Keratinocyte (primary cell): Measurements from ENCODE around the gene MAGEB5. TPM values are rescaled to one million over a fixed set of nuclear protein-coding genes. Genes with fewer than 3 reads are reported as not detected.

Experiments used
- DNase-seq: peaks from one replicate; pipeline ENCODE4 v3.0.0-alpha.2; 2011; ENCODE audit warnings: low read depth, missing footprints, low spot score
- FAIRE-seq: peaks from 2 replicates; lab custom pipeline; 2011; peaks lifted over from hg19 to GRCh38; lab: Jason Lieb, UNC
- H2AFZ ChIP-seq: 2 replicates; pipeline ENCODE4 v1.6.0; 2012; ENCODE audit warnings: low read length, control low read depth, inconsistent platforms; ENCODE audit not compliant: control insufficient read depth
- H3K27ac ChIP-seq: 2 replicates; pipeline ENCODE4 v1.5.1; 2011; ENCODE audit warnings: low read length; ENCODE audit not compliant: control insufficient read depth, insufficient read depth
- H3K27me3 ChIP-seq: 3 replicates; pipeline ENCODE4 v1.6.0; 2011; ENCODE audit warnings: low read length; ENCODE audit not compliant: control insufficient read depth, insufficient read depth; ENCODE audit errors: extremely low read depth
- H3K36me3 ChIP-seq, 2 experiments: 2 replicates in 1 of 2; 3 replicates in 1 of 2; pipeline ENCODE4 v1.5.1; 2011; ENCODE audit warnings: low read length in 2 of 2, mild to moderate bottlenecking in 1 of 2; ENCODE audit not compliant: control insufficient read depth in 2 of 2, insufficient read depth in 2 of 2; ENCODE audit errors: extremely low read depth in 1 of 2
- H3K4me1 ChIP-seq: 3 replicates; pipeline ENCODE4 v1.5.1; 2011; ENCODE audit warnings: low read length; ENCODE audit not compliant: control insufficient read depth, insufficient read depth; ENCODE audit errors: extremely low read depth
- H3K4me2 ChIP-seq: 3 replicates; pipeline ENCODE4 v1.6.0; 2011; ENCODE audit warnings: low read depth, low read length; ENCODE audit not compliant: control insufficient read depth, insufficient read depth; ENCODE audit errors: extremely low read depth
- H3K4me3 ChIP-seq, 3 experiments: fragments of 200-600 bp in 1 of 3; sonication (generic) in 1 of 3; 2 replicates in 2 of 3; 3 replicates in 1 of 3; pipeline ENCODE4 v1.5.1; 2011 to 2016; ENCODE audit warnings: low read length in 3 of 3, mild to moderate bottlenecking in 3 of 3, control low read depth in 2 of 3, inconsistent platforms in 1 of 3, low read depth in 1 of 3, mixed read lengths in 1 of 3, mixed run types in 1 of 3, moderate library complexity in 1 of 3; ENCODE audit not compliant: control insufficient read depth in 2 of 3, insufficient read depth in 2 of 3; ENCODE audit errors: extremely low read depth in 1 of 3
- H3K79me2 ChIP-seq: 2 replicates; pipeline ENCODE4 v1.6.0; 2012; ENCODE audit warnings: low read length; ENCODE audit not compliant: control insufficient read depth, insufficient read depth
- H3K9ac ChIP-seq: 3 replicates; pipeline ENCODE4 v1.6.0; 2011; ENCODE audit warnings: low read length; ENCODE audit not compliant: control insufficient read depth, insufficient read depth; ENCODE audit errors: extremely low read depth
- H3K9me1 ChIP-seq: 3 replicates; pipeline ENCODE4 v1.6.0; 2011; ENCODE audit warnings: low read length; ENCODE audit not compliant: control insufficient read depth, insufficient read depth; ENCODE audit errors: extremely low read depth
- H3K9me3 ChIP-seq: 2 replicates; pipeline ENCODE4 v1.5.1; 2012; ENCODE audit warnings: low read depth, low read length; ENCODE audit not compliant: control insufficient read depth
- H4K20me1 ChIP-seq: 3 replicates; pipeline ENCODE4 v1.6.0; 2011; ENCODE audit warnings: low read length; ENCODE audit not compliant: control insufficient read depth, insufficient read depth; ENCODE audit errors: extremely low read depth
- EZH2 ChIP-seq: IDR thresholded peaks from one replicate; pipeline ENCODE4 v1.6.1; 2012; ENCODE audit warnings: inconsistent platforms, mild to moderate bottlenecking, low read length, moderate library complexity
- dilution Hi-C: fragments of 300-500 bp; cut with MboI; formaldehyde crosslinking; loops from one replicate; pipeline ENCODE4 v1.7.0; 2020; ENCODE audit warnings: low sequenced_read_pairs; ENCODE audit not compliant: extremely low pct_ligation_motif_present
- polyA plus RNA-seq, 5 experiments: library from polyadenylated mRNA; depleted of rRNA in 3 of 5; stranded (reverse) in 3 of 5; stranded (forward) in 1 of 5; unstranded in 1 of 5; fragments of >200 nt; gene quantifications; 1 replicate in 1 of 5; 2 replicates in 3 of 5; 3 replicates in 1 of 5; pipeline versions ENCODE4 v1.2.1 to v1.2.3, GENCODE V29; 2011 to 2012; ENCODE audit warnings: missing spikeins in 2 of 5, low read depth in 1 of 5, low replicate concordance in 1 of 5
- TF ChIP-seq, protein P1 (sequence below), 3 experiments: IDR thresholded peaks in 1 of 3; conservative IDR thresholded peaks in 1 of 3; optimal IDR thresholded peaks in 1 of 3; 2 replicates in 2 of 3; 3 replicates in 1 of 3; pipeline versions ENCODE3 to v1.5.1; 2011; ENCODE audit warnings: low read length in 3 of 3, mild to moderate bottlenecking in 3 of 3, moderate library complexity in 2 of 3, control low read depth in 1 of 3, inconsistent platforms in 1 of 3; ENCODE audit not compliant: insufficient read depth in 2 of 3; ENCODE audit errors: extremely low read depth in 1 of 3

Gene MAGEB5
- polyA plus RNA-seq, 1 donor (not counting 4 experiments of a cell fraction or from before 2014, with no cell fraction given) = not detected

DNA sequence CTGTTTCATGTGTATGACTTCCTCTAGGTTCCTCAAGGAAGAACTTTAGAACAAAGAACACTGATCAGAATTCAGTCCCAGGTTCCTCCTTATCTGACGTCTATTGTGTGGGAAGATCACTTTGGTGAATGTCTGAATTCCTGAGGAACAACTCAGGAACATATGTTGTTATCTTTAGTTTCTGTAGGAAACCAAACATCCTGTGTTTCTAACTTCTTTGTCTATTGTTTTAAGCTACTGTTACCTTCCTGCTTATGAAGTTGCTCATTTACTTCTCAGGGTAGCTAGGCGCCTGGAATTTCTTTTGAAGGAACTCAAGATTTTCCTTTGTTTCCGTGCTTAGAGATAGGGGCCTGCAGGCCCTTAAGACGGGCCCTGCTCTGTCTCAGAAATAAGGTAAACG is 46.2 kb downstream of the MAGEB5 start:
- DNase-seq (peak; percentile 15), FAIRE-seq (no peak)
- no peaks in the 10 kb centered on the region for H4K20me1 ChIP-seq
- TF ChIP-seq EZH2 = no peak
- TF ChIP-seq, protein P1, sequence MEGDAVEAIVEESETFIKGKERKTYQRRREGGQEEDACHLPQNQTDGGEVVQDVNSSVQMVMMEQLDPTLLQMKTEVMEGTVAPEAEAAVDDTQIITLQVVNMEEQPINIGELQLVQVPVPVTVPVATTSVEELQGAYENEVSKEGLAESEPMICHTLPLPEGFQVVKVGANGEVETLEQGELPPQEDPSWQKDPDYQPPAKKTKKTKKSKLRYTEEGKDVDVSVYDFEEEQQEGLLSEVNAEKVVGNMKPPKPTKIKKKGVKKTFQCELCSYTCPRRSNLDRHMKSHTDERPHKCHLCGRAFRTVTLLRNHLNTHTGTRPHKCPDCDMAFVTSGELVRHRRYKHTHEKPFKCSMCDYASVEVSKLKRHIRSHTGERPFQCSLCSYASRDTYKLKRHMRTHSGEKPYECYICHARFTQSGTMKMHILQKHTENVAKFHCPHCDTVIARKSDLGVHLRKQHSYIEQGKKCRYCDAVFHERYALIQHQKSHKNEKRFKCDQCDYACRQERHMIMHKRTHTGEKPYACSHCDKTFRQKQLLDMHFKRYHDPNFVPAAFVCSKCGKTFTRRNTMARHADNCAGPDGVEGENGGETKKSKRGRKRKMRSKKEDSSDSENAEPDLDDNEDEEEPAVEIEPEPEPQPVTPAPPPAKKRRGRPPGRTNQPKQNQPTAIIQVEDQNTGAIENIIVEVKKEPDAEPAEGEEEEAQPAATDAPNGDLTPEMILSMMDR (optimal IDR thresholded peaks at IDR 0.05 in 1 of 3, IDR thresholded peaks at IDR 0.05 in 1 of 3, conservative IDR thresholded peaks at IDR 0.05 in 1 of 3; ENCODE audit: extremely low read depth in 1 of 3, insufficient read depth in 2 of 3, low read length in 3 of 3) = no peak
- H3K9me3 ChIP-seq = no peaks in the 10 kb centered on the region
- H3K36me3 ChIP-seq = no peaks in the 10 kb centered on the region
- H3K9ac ChIP-seq = no peak overlapping the region
- H3K4me1 ChIP-seq = no peaks in the 10 kb centered on the region
- H3K4me3 ChIP-seq = no peak overlapping the region
- no peak overlapping the region for H2AFZ ChIP-seq
- dilution Hi-C loops = no loop called here
- no peaks in the 10 kb centered on the region for H3K9me1 ChIP-seq
- no peaks in the 10 kb centered on the region for H3K27me3 ChIP-seq
- no peak overlapping the region for H3K4me2 ChIP-seq
- peak overlapping the region; percentile 68 for H3K27ac ChIP-seq
- H3K79me2 ChIP-seq = no peaks in the 10 kb centered on the region

Other genes starting within 250 kb of the MAGEB5 start
- gene MAGEB18, start 77.8 kb upstream of the MAGEB5 start, polyA plus RNA-seq = not detected in 3 replicates
- not detected in 3 replicates for gene MAGEB6B, start 55.6 kb upstream of the MAGEB5 start, polyA plus RNA-seq
- gene MAGEB6, start 23.7 kb upstream of the MAGEB5 start, polyA plus RNA-seq = not detected in 3 replicates